ENCODE data around the gene HOXB4. TPM values are rescaled to one million over a fixed set of nuclear protein-coding genes. Genes with fewer than 3 reads are reported as not detected.

The HOXB4 gene
- total RNA-seq, 1 experiment from 2014 or later, result 0.22 TPM

GRCh38 chr17:48571024-48571818 lies 6.9 kb downstream of the HOXB4 start:
- H3F3A ChIP-seq (ENCODE audit: low read length, unreplicated experiment), result no peaks in the 10 kb centered on the region
- H4K20me1 ChIP-seq (ENCODE audit: low read length), result no peaks in the 10 kb centered on the region
- H3K9me3 ChIP-seq (ENCODE audit: low read length), result no peaks in the 10 kb centered on the region
- TSS peak; percentile 13 for BruUV-seq (replicated peaks)
- no peak overlapping the region for H3K27ac ChIP-seq (ENCODE audit: low read length)
- ATAC-seq (no peak), DNase-seq (no peak)
- no peaks in the 10 kb centered on the region for H3K27me3 ChIP-seq (ENCODE audit: low read length)
- TF ChIP-seq EZH2phosphoT487 (IDR thresholded peaks at IDR 0.05; ENCODE audit: borderline replicate concordance, low read length), result no peak
- no peak overlapping the region for H3K4me2 ChIP-seq (ENCODE audit: low read length)
- H3K79me2 ChIP-seq (ENCODE audit: low read length), result no peaks in the 10 kb centered on the region
- H2AFZ ChIP-seq (ENCODE audit: low read length), result no peak overlapping the region
- CTCF ChIA-PET, result no interaction called here
- POLR2A ChIA-PET (ENCODE audit: unreplicated experiment), result no interaction called here
- no peak overlapping the region for H3K9ac ChIP-seq (ENCODE audit: low read length)
- H3K4me3 ChIP-seq (ENCODE audit: low read length), result no peak overlapping the region
- intact Hi-C loops (cut with micrococcal nuclease), result no loop called here
- no peaks in the 10 kb centered on the region for H3K9me2 ChIP-seq (replicated peaks; ENCODE audit: low read length)
- peaks cover 12% of the 10 kb centered on the region for H3K4me1 ChIP-seq (ENCODE audit: insufficient read depth, low read length)
- no peaks in the 10 kb centered on the region for H3K36me3 ChIP-seq (ENCODE audit: low read depth, low read length)

- ATAC-seq, result no peak
- POLR2A ChIA-PET (ENCODE audit: unreplicated experiment), result no interaction called here
These were observed 7.7 kb downstream of the HOXB4 start for GRCh38 chr17:48570325-48571023.

GRCh38 chr17:48569674-48570324 lies 8.4 kb downstream of the HOXB4 start:
- ChIA-PET CTCF (no interaction called here), POLR2A (ENCODE audit: unreplicated experiment) (no interaction called here)
- Histone ChIP-seq H3K36me3 (ENCODE audit: low read depth, low read length) (no peaks in the 10 kb centered on the region), H3K4me3 (ENCODE audit: low read length) (no peak overlapping the region), H3K27ac (ENCODE audit: low read length) (no peak overlapping the region), H3K9ac (ENCODE audit: low read length) (no peak overlapping the region), H3K27me3 (ENCODE audit: low read length) (no peaks in the 10 kb centered on the region), H3K79me2 (ENCODE audit: low read length) (no peaks in the 10 kb centered on the region), H2AFZ (ENCODE audit: low read length) (no peak overlapping the region), H3K9me2 (replicated peaks; ENCODE audit: low read length) (no peaks in the 10 kb centered on the region), H3K4me1 (ENCODE audit: insufficient read depth, low read length) (peaks cover 2% of the 10 kb centered on the region; the same call in 1 of the 2 replicates), H3K9me3 (ENCODE audit: low read length) (no peaks in the 10 kb centered on the region), H3K4me2 (ENCODE audit: low read length) (no peak overlapping the region), H4K20me1 (ENCODE audit: low read length) (no peaks in the 10 kb centered on the region), H3F3A (ENCODE audit: low read length, unreplicated experiment) (no peaks in the 10 kb centered on the region)
- intact Hi-C loops (cut with micrococcal nuclease), result no loop called here
- no TSS peak for BruUV-seq (replicated peaks)
- DNase-seq, result no peak
- no peak for ATAC-seq
- TF ChIP-seq CTCF (conservative IDR thresholded peaks at IDR 0.05; ENCODE audit: low read depth, low read length), result no peak
- no peak for TF ChIP-seq EZH2 (IDR thresholded peaks at IDR 0.05; ENCODE audit: low read length, unreplicated experiment)
- no peak for TF ChIP-seq EZH2phosphoT487 (IDR thresholded peaks at IDR 0.05; ENCODE audit: borderline replicate concordance, low read length)

More at GRCh38 chr17:48570325-48571023, 7.7 kb downstream of the HOXB4 start:
- no peaks in the 10 kb centered on the region for H3K36me3 ChIP-seq (ENCODE audit: low read depth, low read length)
- H3K9me3 ChIP-seq (ENCODE audit: low read length), result no peaks in the 10 kb centered on the region
- no peak overlapping the region for H3K4me3 ChIP-seq (ENCODE audit: low read length)
- no peaks in the 10 kb centered on the region for H3K27me3 ChIP-seq (ENCODE audit: low read length)
- H4K20me1 ChIP-seq (ENCODE audit: low read length), result no peaks in the 10 kb centered on the region
- no peak for DNase-seq
- no peaks in the 10 kb centered on the region for H3K9me2 ChIP-seq (replicated peaks; ENCODE audit: low read length)
- no peaks in the 10 kb centered on the region for H3F3A ChIP-seq (ENCODE audit: low read length, unreplicated experiment)
- no TSS peak for BruUV-seq (replicated peaks)
- intact Hi-C loops (cut with micrococcal nuclease), result no loop called here
- H3K4me2 ChIP-seq (ENCODE audit: low read length), result no peak overlapping the region
- TF ChIP-seq EZH2phosphoT487 (IDR thresholded peaks at IDR 0.05; ENCODE audit: borderline replicate concordance, low read length) (no peak), CTCF (conservative IDR thresholded peaks at IDR 0.05; ENCODE audit: low read depth, low read length) (no peak), EZH2 (IDR thresholded peaks at IDR 0.05; ENCODE audit: low read length, unreplicated experiment) (no peak)
- no peak overlapping the region for H2AFZ ChIP-seq (ENCODE audit: low read length)
- CTCF ChIA-PET, result no interaction called here
- H3K27ac ChIP-seq (ENCODE audit: low read length), result no peak overlapping the region
- no peaks in the 10 kb centered on the region for H3K79me2 ChIP-seq (ENCODE audit: low read length)
- no peak overlapping the region for H3K9ac ChIP-seq (ENCODE audit: low read length)
- peaks cover 8% of the 10 kb centered on the region for H3K4me1 ChIP-seq (ENCODE audit: insufficient read depth, low read length)

Data from PC-3 (cell line).